HepG2 (cell line): ENCODE measurements around the gene SNAPIN. TPM values are rescaled to one million over a fixed set of nuclear protein-coding genes. Genes with fewer than 3 reads are reported as not detected.

ENCODE experiments used
- ATAC-seq: fragments of 200-7000 bp; cut with Tn5 transposase; 3 replicates; pipeline ENCODE4 v1.9.1; 2020; ENCODE audit warnings: mild to moderate bottlenecking, moderate library complexity
- BruUV-seq: library from RNA; stranded (reverse); fragments of 400-500 nt; replicated peaks from 2 replicates; lab custom pipeline; 2021; lab: Mats Ljungman, UMichigan
- CTCF ChIA-PET: fragments of 300-600 bp; formaldehyde crosslinking; extraction: SDS; loops from one replicate; lab custom pipeline; 2021; ENCODE audit warnings: low total read pairs, inconsistent platforms, low intra/inter-chr PET ratio; lab: Yijun Ruan, JAX
- POLR2A ChIA-PET: fragments of 350-600 bp; sonication (Branson Sonifier 250); formaldehyde crosslinking; loops from one replicate; lab custom pipeline; 2020; ENCODE audit warnings: antibody characterized with exemption, inconsistent platforms; lab: Yijun Ruan, JAX
- DNase-seq: peaks from one replicate; pipeline ENCODE4 v3.0.0-alpha.2; 2015; ENCODE audit warnings: low spot score
- FAIRE-seq: peaks from 3 replicates; lab custom pipeline; 2011; peaks lifted over from hg19 to GRCh38; lab: Jason Lieb, UNC
- H2AFZ ChIP-seq: one replicate; pipeline ENCODE4 v1.6.1; 2011; ENCODE audit warnings: low read length, inconsistent platforms
- H3K27ac ChIP-seq: fragments of 300-600 bp; 3 replicates; pipeline ENCODE4 v1.8.0; 2011; ENCODE audit warnings: mixed run types, mild to moderate bottlenecking, mixed read lengths, low read length, inconsistent platforms; ENCODE audit not compliant: insufficient read depth; ENCODE audit errors: extremely low read length
- H3K27me3 ChIP-seq, 2 experiments: fragments of 200-600 bp in 1 of 2; 2 replicates in 1 of 2; 3 replicates in 1 of 2; pipeline versions ENCODE4 v1.6.0 to v1.8.0; 2011; ENCODE audit warnings: low read length in 2 of 2, mild to moderate bottlenecking in 2 of 2, moderate library complexity in 2 of 2, inconsistent platforms in 1 of 2; ENCODE audit not compliant: insufficient read depth in 2 of 2, control insufficient read depth in 1 of 2
- H3K36me3 ChIP-seq, 2 experiments: fragments of 200-600 bp in 1 of 2; replicated peaks in 1 of 2; 2 replicates in 1 of 2; 3 replicates in 1 of 2; pipeline versions ENCODE4 v1.5.1 to v1.8.0; 2011; ENCODE audit warnings: low read length in 2 of 2, inconsistent platforms in 1 of 2; ENCODE audit not compliant: insufficient read depth in 2 of 2, control insufficient read depth in 1 of 2
- H3K4me1 ChIP-seq: 2 replicates; pipeline ENCODE4 v1.5.1; 2012; ENCODE audit warnings: low read length, inconsistent platforms; ENCODE audit not compliant: insufficient read depth
- H3K4me2 ChIP-seq: 2 replicates; pipeline ENCODE4 v1.6.0; 2011; ENCODE audit warnings: low read depth, low read length, inconsistent platforms
- H3K4me3 ChIP-seq, 3 experiments: fragments of 200-600 bp in 1 of 3; sonication (generic), shearing (Covaris generic) in 1 of 3; replicated peaks in 1 of 3; 2 replicates each; pipeline ENCODE4 v1.5.1; 2011 to 2016; ENCODE audit warnings: low read length in 3 of 3, inconsistent platforms in 2 of 3, low read depth in 2 of 3, mild to moderate bottlenecking in 2 of 3, control low read depth in 1 of 3, mixed read lengths in 1 of 3; ENCODE audit not compliant: insufficient read depth in 1 of 3
- H3K79me2 ChIP-seq: one replicate; pipeline ENCODE4 v1.6.1; 2011; ENCODE audit warnings: low read length, inconsistent platforms; ENCODE audit not compliant: insufficient read depth
- H3K9ac ChIP-seq: 2 replicates; pipeline ENCODE4 v1.6.0; 2011; ENCODE audit warnings: mild to moderate bottlenecking, low read depth, low read length, inconsistent platforms; ENCODE audit not compliant: insufficient read depth
- H3K9me3 ChIP-seq: 2 replicates; pipeline ENCODE4 v1.5.1; 2012; ENCODE audit warnings: mild to moderate bottlenecking, low read length
- H4K20me1 ChIP-seq: 2 replicates; pipeline ENCODE4 v1.6.0; 2011; ENCODE audit warnings: inconsistent platforms, mild to moderate bottlenecking, low read length, moderate library complexity; ENCODE audit not compliant: insufficient read depth
- GFI1 ChIP-seq: sonication (generic); formaldehyde crosslinking; IDR thresholded peaks from 2 replicates; pipeline ENCODE4 v1.5.0; 2020; ENCODE audit warnings: missing genetic modification reagents, mild to moderate bottlenecking, borderline replicate concordance
- HOXA7 ChIP-seq: sonication (generic); formaldehyde crosslinking; IDR thresholded peaks from 2 replicates; pipeline ENCODE4 v1.8.1; 2022; ENCODE audit warnings: mild to moderate bottlenecking, missing genetic modification reagents, moderate library complexity
- JDP2 ChIP-seq: sonication (generic); formaldehyde crosslinking; IDR thresholded peaks from 2 replicates; pipeline ENCODE4 v1.8.1; 2022; ENCODE audit warnings: missing genetic modification reagents, borderline replicate concordance
- KAT8 ChIP-seq: IDR thresholded peaks from 2 replicates; pipeline ENCODE4 v1.6.1; 2016; ENCODE audit warnings: missing genetic modification reagents, missing compliant biosample characterization
- ONECUT2 ChIP-seq: sonication (generic); formaldehyde crosslinking; IDR thresholded peaks from 2 replicates; pipeline ENCODE4 v1.4.0; 2020; ENCODE audit warnings: missing genetic modification reagents
- POLR2A ChIP-seq, 2 experiments: IDR thresholded peaks; 2 replicates each; pipeline ENCODE4 v1.6.1; 2011; ENCODE audit warnings: low read depth in 2 of 2, low read length in 2 of 2, mild to moderate bottlenecking in 1 of 2, moderate library complexity in 1 of 2; ENCODE audit not compliant: insufficient read depth in 1 of 2
- SIN3A ChIP-seq: IDR thresholded peaks from 2 replicates; pipeline ENCODE4 v1.6.1; 2011; ENCODE audit warnings: low read depth, mild to moderate bottlenecking, control low read depth, low read length, borderline replicate concordance
- ZNF264 ChIP-seq: sonication (generic); formaldehyde crosslinking; IDR thresholded peaks from 2 replicates; pipeline ENCODE4 v1.4.0; 2020; ENCODE audit warnings: missing genetic modification reagents
- ZNF33A ChIP-seq: sonication (generic); formaldehyde crosslinking; IDR thresholded peaks from 2 replicates; pipeline ENCODE4 v1.5.1; 2020; ENCODE audit warnings: missing genetic modification reagents, mild to moderate bottlenecking, moderate library complexity, borderline replicate concordance
- ZNF709 ChIP-seq: sonication (generic); formaldehyde crosslinking; IDR thresholded peaks from 2 replicates; pipeline ENCODE4 v1.5.0; 2020; ENCODE audit warnings: mild to moderate bottlenecking, missing genetic modification reagents
- ZNF792 ChIP-seq: IDR thresholded peaks from 2 replicates; pipeline ENCODE4 v1.6.1; 2016
- ZSCAN31 ChIP-seq: sonication (generic); formaldehyde crosslinking; IDR thresholded peaks from 2 replicates; pipeline ENCODE4 v1.5.0; 2020; ENCODE audit warnings: low read depth, mild to moderate bottlenecking, missing genetic modification reagents
- WGBS: methylation state at CpG from one replicate; pipeline ENCODE4 v1.1.6; 2017; ENCODE audit warnings: low lambda C conversion rate; 5-methylcytosine and 5-hydroxymethylcytosine counted together
- in situ Hi-C: cut with HindIII; loops from 2 replicates; pipeline ENCODE4 v1.10.0; 2017; ENCODE audit warnings: low pct_unique_long_range_greater_than_20kb; ENCODE audit not compliant: extremely low pct_ligation_motif_present
- intact Hi-C: fragments of 100-400 bp; cut with micrococcal nuclease; formaldehyde crosslinking; loops from one replicate; pipeline ENCODE4 v1.10.0; 2022; ENCODE audit not compliant: unreplicated experiment
- polyA plus RNA-seq, 8 experiments: library from polyadenylated mRNA; depleted of rRNA in 3 of 8; stranded (reverse) in 7 of 8; unstranded in 1 of 8; fragments of >200 nt; fragmentation: Illumina TruSeq in 4 of 8; extraction: Trizol in 4 of 8; gene quantifications; 2 replicates each; pipeline versions ENCODE4 v1.2.1 to v1.2.3, GENCODE V29; 2011 to 2016; ENCODE audit warnings: low read depth in 4 of 8, missing spikeins in 1 of 8, mixed read lengths in 1 of 8; ENCODE audit not compliant: insufficient read depth in 1 of 8
- total RNA-seq, 5 experiments: library from RNA; depleted of rRNA; stranded (reverse); fragments of >200 nt; fragmentation: Illumina TruSeq; extraction: Trizol; gene quantifications; 2 replicates each; pipeline ENCODE4 v1.2.3, GENCODE V29; 2016; ENCODE audit warnings: low read depth in 1 of 5
- TF ChIP-seq, protein P1 (sequence below): sonication (generic); formaldehyde crosslinking; IDR thresholded peaks from 2 replicates; pipeline ENCODE4 v1.4.0; 2020; ENCODE audit warnings: missing genetic modification reagents, borderline replicate concordance
- TF ChIP-seq, protein P2 (sequence below): sonication (generic); formaldehyde crosslinking; conservative IDR thresholded peaks from 2 replicates; pipeline ENCODE4 v1.8.0; 2022; ENCODE audit warnings: missing genetic modification reagents
- TF ChIP-seq, protein P3 (sequence below): sonication (generic); IDR thresholded peaks from 2 replicates; pipeline ENCODE4 v1.6.1; 2016; ENCODE audit warnings: low read depth, borderline replicate concordance
- TF ChIP-seq, protein P4 (sequence below): sonication (generic); formaldehyde crosslinking; IDR thresholded peaks from 2 replicates; pipeline ENCODE4 v1.4.0; 2020; ENCODE audit warnings: missing genetic modification reagents

The SNAPIN gene
- total and polyA plus RNA-seq, 2 of the 13 experiments (the other 11 are each of a cell fraction or from before 2014, with no cell fraction given): 23.9 to 25.7 TPM

DNA sequence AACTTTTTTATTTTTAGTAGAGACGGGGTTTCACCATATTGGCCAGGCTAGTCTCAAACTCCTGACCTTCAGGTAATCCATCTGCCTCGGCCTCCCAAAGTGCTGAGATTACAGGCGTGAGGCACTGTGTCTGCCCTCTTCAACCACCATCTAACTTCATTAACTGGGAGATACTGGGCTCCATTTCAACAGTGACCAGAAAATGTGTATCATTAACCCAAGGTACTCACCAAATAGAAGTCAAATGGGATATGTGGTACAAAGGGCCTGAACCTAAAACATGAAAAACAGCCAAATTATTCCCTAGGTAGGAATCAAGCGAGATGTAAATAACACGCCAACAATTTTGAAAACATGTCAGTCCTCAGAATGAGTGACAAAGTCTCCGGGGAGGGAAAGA lies 11.1 kb downstream of the SNAPIN start:
- peak overlapping the region; percentile 96 for H3K9ac ChIP-seq
- H3K36me3 ChIP-seq: peaks cover 19 to 45% of the 10 kb centered on the region in 2 experiments
- peak overlapping the region; percentile 81 for H3K4me2 ChIP-seq
- H2AFZ ChIP-seq: no peak overlapping the region
- TF ChIP-seq ZNF709 (CRISPR knock-in tag): no peak
- no peak for TF ChIP-seq ZNF33A (CRISPR knock-in tag)
- TF ChIP-seq ZNF792 (CRISPR knock-in tag): no peak
- TF ChIP-seq ZSCAN31 (CRISPR knock-in tag): no peak
- TF ChIP-seq SIN3A: no peak
- no peak for TF ChIP-seq ONECUT2
- TF ChIP-seq, protein P1, sequence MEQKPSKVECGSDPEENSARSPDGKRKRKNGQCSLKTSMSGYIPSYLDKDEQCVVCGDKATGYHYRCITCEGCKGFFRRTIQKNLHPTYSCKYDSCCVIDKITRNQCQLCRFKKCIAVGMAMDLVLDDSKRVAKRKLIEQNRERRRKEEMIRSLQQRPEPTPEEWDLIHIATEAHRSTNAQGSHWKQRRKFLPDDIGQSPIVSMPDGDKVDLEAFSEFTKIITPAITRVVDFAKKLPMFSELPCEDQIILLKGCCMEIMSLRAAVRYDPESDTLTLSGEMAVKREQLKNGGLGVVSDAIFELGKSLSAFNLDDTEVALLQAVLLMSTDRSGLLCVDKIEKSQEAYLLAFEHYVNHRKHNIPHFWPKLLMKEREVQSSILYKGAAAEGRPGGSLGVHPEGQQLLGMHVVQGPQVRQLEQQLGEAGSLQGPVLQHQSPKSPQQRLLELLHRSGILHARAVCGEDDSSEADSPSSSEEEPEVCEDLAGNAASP: no peak
- TF ChIP-seq JDP2 (CRISPR knock-in tag): no peak
- no peak for TF ChIP-seq POLR2A (IDR thresholded peaks at IDR 0.05; ENCODE audit: insufficient read depth in 1 of 2, low read depth in 2 of 2, low read length in 2 of 2)
- TF ChIP-seq, protein P2, sequence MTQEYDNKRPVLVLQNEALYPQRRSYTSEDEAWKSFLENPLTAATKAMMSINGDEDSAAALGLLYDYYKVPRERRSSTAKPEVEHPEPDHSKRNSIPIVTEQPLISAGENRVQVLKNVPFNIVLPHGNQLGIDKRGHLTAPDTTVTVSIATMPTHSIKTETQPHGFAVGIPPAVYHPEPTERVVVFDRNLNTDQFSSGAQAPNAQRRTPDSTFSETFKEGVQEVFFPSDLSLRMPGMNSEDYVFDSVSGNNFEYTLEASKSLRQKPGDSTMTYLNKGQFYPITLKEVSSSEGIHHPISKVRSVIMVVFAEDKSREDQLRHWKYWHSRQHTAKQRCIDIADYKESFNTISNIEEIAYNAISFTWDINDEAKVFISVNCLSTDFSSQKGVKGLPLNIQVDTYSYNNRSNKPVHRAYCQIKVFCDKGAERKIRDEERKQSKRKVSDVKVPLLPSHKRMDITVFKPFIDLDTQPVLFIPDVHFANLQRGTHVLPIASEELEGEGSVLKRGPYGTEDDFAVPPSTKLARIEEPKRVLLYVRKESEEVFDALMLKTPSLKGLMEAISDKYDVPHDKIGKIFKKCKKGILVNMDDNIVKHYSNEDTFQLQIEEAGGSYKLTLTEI (CRISPR knock-in tag): no peak
- TF ChIP-seq, protein P3, sequence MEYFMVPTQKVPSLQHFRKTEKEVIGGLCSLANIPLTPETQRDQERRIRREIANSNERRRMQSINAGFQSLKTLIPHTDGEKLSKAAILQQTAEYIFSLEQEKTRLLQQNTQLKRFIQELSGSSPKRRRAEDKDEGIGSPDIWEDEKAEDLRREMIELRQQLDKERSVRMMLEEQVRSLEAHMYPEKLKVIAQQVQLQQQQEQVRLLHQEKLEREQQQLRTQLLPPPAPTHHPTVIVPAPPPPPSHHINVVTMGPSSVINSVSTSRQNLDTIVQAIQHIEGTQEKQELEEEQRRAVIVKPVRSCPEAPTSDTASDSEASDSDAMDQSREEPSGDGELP: no peak
- TF ChIP-seq HOXA7 (CRISPR knock-in tag): no peak
- no peak for TF ChIP-seq ZNF264 (CRISPR knock-in tag)
- TF ChIP-seq, protein P4, sequence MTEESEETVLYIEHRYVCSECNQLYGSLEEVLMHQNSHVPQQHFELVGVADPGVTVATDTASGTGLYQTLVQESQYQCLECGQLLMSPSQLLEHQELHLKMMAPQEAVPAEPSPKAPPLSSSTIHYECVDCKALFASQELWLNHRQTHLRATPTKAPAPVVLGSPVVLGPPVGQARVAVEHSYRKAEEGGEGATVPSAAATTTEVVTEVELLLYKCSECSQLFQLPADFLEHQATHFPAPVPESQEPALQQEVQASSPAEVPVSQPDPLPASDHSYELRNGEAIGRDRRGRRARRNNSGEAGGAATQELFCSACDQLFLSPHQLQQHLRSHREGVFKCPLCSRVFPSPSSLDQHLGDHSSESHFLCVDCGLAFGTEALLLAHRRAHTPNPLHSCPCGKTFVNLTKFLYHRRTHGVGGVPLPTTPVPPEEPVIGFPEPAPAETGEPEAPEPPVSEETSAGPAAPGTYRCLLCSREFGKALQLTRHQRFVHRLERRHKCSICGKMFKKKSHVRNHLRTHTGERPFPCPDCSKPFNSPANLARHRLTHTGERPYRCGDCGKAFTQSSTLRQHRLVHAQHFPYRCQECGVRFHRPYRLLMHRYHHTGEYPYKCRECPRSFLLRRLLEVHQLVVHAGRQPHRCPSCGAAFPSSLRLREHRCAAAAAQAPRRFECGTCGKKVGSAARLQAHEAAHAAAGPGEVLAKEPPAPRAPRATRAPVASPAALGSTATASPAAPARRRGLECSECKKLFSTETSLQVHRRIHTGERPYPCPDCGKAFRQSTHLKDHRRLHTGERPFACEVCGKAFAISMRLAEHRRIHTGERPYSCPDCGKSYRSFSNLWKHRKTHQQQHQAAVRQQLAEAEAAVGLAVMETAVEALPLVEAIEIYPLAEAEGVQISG: no peak
- no peak for TF ChIP-seq GFI1
- TF ChIP-seq KAT8: no peak
- POLR2A ChIA-PET: interaction anchor here (1.3 kb wide), 1 partner anchor 36 kb away, joined by 5 read pairs; the partner anchor contains the start of gene CHTOP
- peaks cover 29% of the 10 kb centered on the region for H3K4me1 ChIP-seq
- no peaks in the 10 kb centered on the region for H3K9me3 ChIP-seq
- FAIRE-seq: no peak
- H3K27me3 ChIP-seq: no peaks in the 10 kb centered on the region; a peak in 1 of 5 replicates
- DNase-seq: no peak
- no peak overlapping the region for H3K27ac ChIP-seq
- no peaks in the 10 kb centered on the region for H4K20me1 ChIP-seq
- 82% methylated on average over 6 of the region's 6 CpGs for WGBS
- in situ Hi-C loops: no loop called here
- CTCF ChIA-PET: no interaction called here
- H3K4me3 ChIP-seq: peak overlapping the region; percentile 65 to 83 (median 83)
- no peak for ATAC-seq
- BruUV-seq: no TSS peak
- intact Hi-C loops: loop anchor here (5.0 kb wide), 2 partner anchors 37 to 58 kb away; partner anchors contain the start of genes CHTOP and INTS3
- H3K79me2 ChIP-seq: peaks cover 33% of the 10 kb centered on the region
